ENCODE data around the gene MBTD1. TPM values are rescaled to one million over a fixed set of nuclear protein-coding genes. Genes with fewer than 3 reads are reported as not detected.
"Not testable (repeated sequence)": the region's sequence is repeated elsewhere in the genome, so short reads cannot be mapped to it uniquely, and the experiment has no call there.

Gene MBTD1
- total RNA-seq, result 10 to 100 TPM; 18.3 to 45.7 (median 27.5) TPM
- polyA plus RNA-seq, result 10 to 100 TPM in 2 of 3 donors, 1 to 10 TPM in 1; 9.6 to 10.4 (median 10.1) TPM
- long read RNA-seq, donor 1, partial matches to known transcripts, result 26 of 26 reads
- long read RNA-seq, donor 1, other reads (novel, unspliced or antisense), result 0 of 26 reads
- long read RNA-seq, donor 2, partial matches to known transcripts, result 10 of 27 reads
- long read RNA-seq, donor 2, other reads (novel, unspliced or antisense), result 17 of 27 reads

- H3K4me1 ChIP-seq, result peaks cover 34 to 89% (median 75%) of the 10 kb centered on the region in 6 donors
- peak within 1 kb of the TSS; percentile 75 to 100 (median 99) for H3K4me3 ChIP-seq
- intact Hi-C loops (cut with DNase I; ENCODE audit: low total_unique reads), result loop anchor here (5.0 kb wide), 1 partner anchor 92 kb away; the partner anchor contains the start of gene NME2
- DNase-seq, result peak; percentile 98
- H3K27me3 ChIP-seq (replicated peaks in 1 of 7), result no peaks in the 10 kb centered on the region
- TF ChIP-seq CTCF (IDR thresholded peaks at IDR 0.05 in 8 of 11, conservative IDR thresholded peaks at IDR 0.05 in 3 of 11) (peak in 1 of 11 experiments; percentile 10), POLR2AphosphoS5 (IDR thresholded peaks at IDR 0.05) (peak; percentile 66 to 85 (median 75)), POLR2A (IDR thresholded peaks at IDR 0.05) (peak in 1 of 3 donors; percentile 5)
- 1% methylated on average over 32 to 42 of the region's 42 CpGs for WGBS, 5 donors
- no peaks in the 10 kb centered on the region for H3K9me3 ChIP-seq
- H3K36me3 ChIP-seq, result peaks cover 0 to 57% (median 16%) of the 10 kb centered on the region in 6 donors
- peak within 1 kb of the TSS; percentile 94 to 99 (median 98) for H3K27ac ChIP-seq
Observed at GRCh38 chr17:51259564-51260236, at the start of gene MBTD1. TSS of gene MBTD1 (minus strand) at chr17:51260049. CDS start at chr17:51225161, 34,888 bp downstream.

GRCh38 chr17:51305182-51305581 lies 45.3 kb upstream of the MBTD1 start:
- no peaks in the 10 kb centered on the region for H3K4me1 ChIP-seq
- H3K27me3 ChIP-seq (replicated peaks in 1 of 7), result no peaks in the 10 kb centered on the region
- H3K4me3 ChIP-seq, result no peak overlapping the region
- TF ChIP-seq POLR2AphosphoS5 (IDR thresholded peaks at IDR 0.05) (no peak), POLR2A (IDR thresholded peaks at IDR 0.05) (no peak), CTCF (IDR thresholded peaks at IDR 0.05 in 8 of 11, conservative IDR thresholded peaks at IDR 0.05 in 3 of 11) (no peak)
- 87 to 93% (median 91%) methylated on average over 8 to 9 of the region's 9 CpGs for WGBS, 5 donors
- H3K27ac ChIP-seq, result no peak overlapping the region
- no peak for DNase-seq
- intact Hi-C loops (cut with DNase I; ENCODE audit: low total_unique reads), result no loop called here
- peaks cover 0 to 4% (median 0%) of the 10 kb centered on the region in 6 donors for H3K36me3 ChIP-seq
- peaks cover 0 to 26% (median 2%) of the 10 kb centered on the region in 8 donors for H3K9me3 ChIP-seq

- Histone ChIP-seq H3K4me1 (peaks cover 0 to 8% (median 2%) of the 10 kb centered on the region in 6 donors), H3K4me3 (no peak overlapping the region), H3K27me3 (replicated peaks in 1 of 7) (no peaks in the 10 kb centered on the region), H3K9me3 (peaks cover 0 to 2% (median 0%) of the 10 kb centered on the region in 8 donors), H3K27ac (no peak overlapping the region), H3K36me3 (peaks cover 0 to 48% (median 15%) of the 10 kb centered on the region in 6 donors)
- WGBS, 5 donors, result 88 to 97% (median 93%) methylated on average over 4 of the region's 4 CpGs
- no peak for DNase-seq
- intact Hi-C loops (cut with DNase I; ENCODE audit: low total_unique reads), result no loop called here
- no peak for TF ChIP-seq POLR2AphosphoS5 (IDR thresholded peaks at IDR 0.05)
Observed at GRCh38 chr17:51299859-51300258, 40.0 kb upstream of the MBTD1 start.

GRCh38 chr17:51298508-51299371 lies 38.9 kb upstream of the MBTD1 start:
- intact Hi-C loops (cut with DNase I; ENCODE audit: low total_unique reads), result no loop called here
- Histone ChIP-seq H3K27me3 (replicated peaks in 1 of 7) (no peaks in the 10 kb centered on the region), H3K27ac (peak overlapping the region in 2 of 8 donors; percentile 8 to 42), H3K36me3 (peaks cover 0 to 57% (median 22%) of the 10 kb centered on the region in 6 donors), H3K4me1 (peaks cover 0 to 8% (median 2%) of the 10 kb centered on the region in 6 donors), H3K4me3 (no peak overlapping the region), H3K9me3 (peaks cover 0 to 4% (median 0%) of the 10 kb centered on the region in 8 donors)
- TF ChIP-seq CTCF (IDR thresholded peaks at IDR 0.05 in 8 of 11, conservative IDR thresholded peaks at IDR 0.05 in 3 of 11) (peak in 9 of 11 experiments; percentile 23 to 67 (median 51)), POLR2AphosphoS5 (IDR thresholded peaks at IDR 0.05) (no peak), POLR2A (IDR thresholded peaks at IDR 0.05) (no peak)
- DNase-seq, result no peak
- 53 to 79% (median 69%) methylated on average over 10 of the region's 10 CpGs for WGBS, 5 donors

GRCh38 chr17:51294338-51294737 lies 34.5 kb upstream of the MBTD1 start:
- H3K36me3 ChIP-seq, result peaks cover 0 to 89% (median 54%) of the 10 kb centered on the region in 6 donors
- 94 to 100% (median 99%) methylated on average over 2 of the region's 2 CpGs for WGBS, 5 donors
- DNase-seq; H3K27me3 ChIP-seq (replicated peaks in 1 of 7); H3K4me1 ChIP-seq; H3K9me3 ChIP-seq; intact Hi-C loops (cut with DNase I; ENCODE audit: low total_unique reads); H3K4me3 ChIP-seq; H3K27ac ChIP-seq: not testable (repeated sequence)

Data from spleen (tissue), 13 donors.